B cell (primary cell): Measurements from ENCODE around the gene PI4K2B. TPM values are rescaled to one million over a fixed set of nuclear protein-coding genes. Genes with fewer than 3 reads are reported as not detected.

Experiments used
- ATAC-seq: fragments of 200-7000 bp; cut with Tn5 transposase; one replicate; pipeline ENCODE4 v1.10.0; 2021; ENCODE audit warnings: low read depth, mild to moderate bottlenecking, moderate number of reproducible peaks, moderate library complexity
- CTCF ChIA-PET: fragments of 350-600 bp; sonication (Branson Sonifier 250); formaldehyde crosslinking; loops from one replicate; lab custom pipeline; 2021; ENCODE audit warnings: antibody characterized with exemption, inconsistent platforms; lab: Charles Lee
- POLR2A ChIA-PET: fragments of 350-600 bp; sonication (Branson Sonifier 250); formaldehyde crosslinking; loops from one replicate; lab custom pipeline; 2021; ENCODE audit warnings: antibody characterized with exemption; lab: Charles Lee
- DNase-seq: peaks from one replicate; pipeline ENCODE4 v3.0.0; 2013
- H2AFZ ChIP-seq: 2 replicates; pipeline ENCODE4 v1.6.1; 2012; ENCODE audit warnings: mild to moderate bottlenecking, low read depth, low read length; ENCODE audit not compliant: insufficient read depth, poor library complexity, severe bottlenecking
- H3K27ac ChIP-seq, 2 donors: 1 replicate in 1 of 2; 2 replicates in 1 of 2; pipeline ENCODE4 v1.5.1; 2012 to 2013; ENCODE audit warnings: low read length in 2 of 2, mild to moderate bottlenecking in 2 of 2, moderate library complexity in 1 of 2
- H3K27me3 ChIP-seq, 4 experiments: fragments of 200-600 bp in 1 of 4; sonication (generic) in 1 of 4; replicated peaks in 1 of 4; 1 replicate in 2 of 4; 2 replicates in 2 of 4; pipeline versions ENCODE4 v1.6.1 to v1.7.0; 2013 to 2016; ENCODE audit warnings: low read length in 3 of 4, mild to moderate bottlenecking in 2 of 4, mixed read lengths in 1 of 4, moderate library complexity in 1 of 4; ENCODE audit not compliant: insufficient read depth in 4 of 4, control insufficient read depth in 3 of 4; ENCODE audit errors: control extremely low read depth in 1 of 4
- H3K36me3 ChIP-seq, 2 experiments: replicated peaks in 1 of 2; 1 replicate in 1 of 2; 2 replicates in 1 of 2; pipeline versions ENCODE4 v1.6.1 to v1.7.1; 2013; ENCODE audit warnings: low read length in 1 of 2; ENCODE audit not compliant: insufficient read depth in 2 of 2, control insufficient read depth in 1 of 2; ENCODE audit errors: control extremely low read depth in 1 of 2, extremely low read depth in 1 of 2
- H3K4me1 ChIP-seq, 2 donors: fragments of 200-600 bp in 1 of 2; sonication (generic) in 1 of 2; 1 replicate in 1 of 2; 2 replicates in 1 of 2; pipeline versions ENCODE4 v1.5.1 to v1.6.1; 2013 to 2017; ENCODE audit warnings: low read length in 2 of 2; ENCODE audit not compliant: control insufficient read depth in 2 of 2, insufficient read depth in 2 of 2
- H3K4me2 ChIP-seq: replicated peaks from 2 replicates; pipeline ENCODE3; 2012; ENCODE audit warnings: mild to moderate bottlenecking, low read depth, low read length; ENCODE audit not compliant: poor library complexity, severe bottlenecking
- H3K4me3 ChIP-seq, 5 experiments: fragments of 200-600 bp in 1 of 5; sonication (generic) in 1 of 5; 1 replicate in 3 of 5; 2 replicates in 2 of 5; pipeline versions ENCODE4 v1.5.1 to v1.7.0; 2011 to 2016; ENCODE audit warnings: low read length in 4 of 5, mild to moderate bottlenecking in 4 of 5, low read depth in 2 of 5, control low read depth in 1 of 5, moderate library complexity in 1 of 5; ENCODE audit not compliant: insufficient read depth in 1 of 5; ENCODE audit errors: control extremely low read depth in 1 of 5, extremely low read depth in 1 of 5
- H3K79me2 ChIP-seq: fragments of 200-600 bp; sonication (generic); one replicate; pipeline ENCODE4 v1.6.0; 2016; ENCODE audit warnings: low read length; ENCODE audit not compliant: control insufficient read depth, insufficient read depth
- H3K9ac ChIP-seq: fragments of 200-600 bp; sonication (generic); 2 replicates; pipeline ENCODE4 v1.6.1; 2017; ENCODE audit warnings: mild to moderate bottlenecking, low read length, moderate library complexity
- H3K9me3 ChIP-seq, 3 donors: one replicate each; pipeline versions ENCODE4 v1.6.1 to v1.7.1; 2013; ENCODE audit warnings: low read length in 2 of 3; ENCODE audit not compliant: control insufficient read depth in 2 of 3, insufficient read depth in 1 of 3; ENCODE audit errors: control extremely low read depth in 1 of 3
- H4K20me1 ChIP-seq: 2 replicates; pipeline ENCODE4 v1.6.0; 2012; ENCODE audit warnings: mild to moderate bottlenecking, low read length; ENCODE audit not compliant: insufficient read depth, control insufficient read depth, poor library complexity, severe bottlenecking
- H3K27ac Mint-ChIP-seq: one replicate; pipeline ENCODE4 v1.8.0; 2021; ENCODE audit warnings: mixed read lengths
- H3K27me3 Mint-ChIP-seq: one replicate; pipeline ENCODE4 v1.8.0; 2021; ENCODE audit warnings: mixed read lengths
- H3K4me1 Mint-ChIP-seq: one replicate; pipeline ENCODE4 v1.8.0; 2021; ENCODE audit warnings: mixed read lengths
- H3K4me3 Mint-ChIP-seq: one replicate; pipeline ENCODE4 v1.8.0; 2021; ENCODE audit warnings: mixed read lengths
- H3K9me3 Mint-ChIP-seq: one replicate; pipeline ENCODE4 v1.8.0; 2022; ENCODE audit warnings: mixed read lengths; ENCODE audit not compliant: insufficient read depth
- CTCF ChIP-seq: fragments of 200-600 bp; IDR thresholded peaks from one replicate; pipeline ENCODE4 v1.8.0; 2022; ENCODE audit warnings: antibody characterized with exemption, mild to moderate bottlenecking
- EZH2 ChIP-seq: IDR thresholded peaks from 2 replicates; pipeline ENCODE4 v1.6.1; 2012; ENCODE audit warnings: borderline replicate concordance, low read depth, mild to moderate bottlenecking, moderate library complexity, low read length; ENCODE audit not compliant: insufficient read depth, poor library complexity, severe bottlenecking
- WGBS: methylation state at CpG from one replicate; pipeline ENCODE4 v1.1.5; 2013; ENCODE audit warnings: missing lambda C conversion rate; ENCODE audit not compliant: insufficient coverage; 5-methylcytosine and 5-hydroxymethylcytosine counted together
- intact Hi-C: fragments of 100-400 bp; cut with micrococcal nuclease; formaldehyde crosslinking; loops from one replicate; pipeline ENCODE4 v1.10.0; 2022
- polyA plus RNA-seq: library from polyadenylated mRNA; depleted of rRNA; stranded (reverse); fragments of >200 nt; gene quantifications from 2 replicates; pipeline ENCODE4 v1.2.3, GENCODE V29; 2012
- total RNA-seq, 2 donors: library from RNA; stranded (reverse); fragments of 120-200 nt in 1 of 2; gene quantifications; 1 replicate in 1 of 2; 2 replicates in 1 of 2; pipeline versions ENCODE4 v1.2.3 to v1.2.4, GENCODE V29; 2013 to 2022

PI4K2B gene
- total and polyA plus RNA-seq, 2 donors (not counting 1 experiment from before 2014, with no cell fraction given) = 3.8 to 13.7 TPM

DNA sequence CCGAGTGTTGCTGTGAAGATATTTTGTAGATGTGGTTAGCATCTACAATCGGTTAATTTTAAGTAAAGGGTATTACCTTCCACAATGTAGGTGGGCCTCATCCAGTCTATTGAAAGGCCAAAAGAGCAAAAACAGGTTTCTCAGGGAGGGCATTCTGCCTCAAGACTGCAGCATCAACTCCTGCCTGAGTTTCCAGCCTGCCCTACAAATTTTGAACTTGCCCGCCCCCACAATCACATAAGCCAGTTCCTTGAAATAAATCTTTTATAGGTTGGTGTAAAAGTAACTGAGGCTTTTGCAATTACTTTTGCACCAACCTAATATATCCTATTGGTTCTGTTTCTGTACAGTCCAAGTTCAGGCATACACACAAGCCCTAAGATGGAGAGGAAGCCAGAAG is 22.1 kb upstream of the PI4K2B start:
- no peak overlapping the region for H3K27ac Mint-ChIP-seq
- ChIA-PET POLR2A (no interaction called here), CTCF (no interaction called here)
- DNase-seq (no peak), ATAC-seq (no peak)
- WGBS = no CpG with 5 or more reads among the region's 3 CpGs
- Histone ChIP-seq H3K4me2 (no peak overlapping the region), H2AFZ (no peak overlapping the region), H3K4me1 (no peaks in the 10 kb centered on the region), H3K9ac (no peak overlapping the region), H3K4me3 (no peak overlapping the region), H3K27me3 (no peaks in the 10 kb centered on the region), H3K27ac (no peak overlapping the region), H3K79me2 (no peaks in the 10 kb centered on the region), H3K9me3 (peaks cover 1 to 13% (median 6%) of the 10 kb centered on the region in 3 donors), H3K36me3 (no peaks in the 10 kb centered on the region), H4K20me1 (no peaks in the 10 kb centered on the region)
- H3K4me1 Mint-ChIP-seq = no peaks in the 10 kb centered on the region
- TF ChIP-seq CTCF (no peak), EZH2 (no peak)
- H3K4me3 Mint-ChIP-seq = no peak overlapping the region
- H3K27me3 Mint-ChIP-seq = no peaks in the 10 kb centered on the region
- peaks cover 16% of the 10 kb centered on the region for H3K9me3 Mint-ChIP-seq
- intact Hi-C loops = no loop called here

GRCh38 chr4:25212822-25213221 is 21.0 kb upstream of the PI4K2B start:
- Histone ChIP-seq H3K27ac (no peak overlapping the region), H4K20me1 (no peaks in the 10 kb centered on the region), H3K9ac (no peak overlapping the region), H3K4me1 (no peaks in the 10 kb centered on the region), H3K79me2 (no peaks in the 10 kb centered on the region), H3K36me3 (no peaks in the 10 kb centered on the region), H3K4me3 (no peak overlapping the region), H2AFZ (no peak overlapping the region), H3K9me3 (peaks cover 1 to 17% (median 6%) of the 10 kb centered on the region in 3 donors), H3K27me3 (no peaks in the 10 kb centered on the region), H3K4me2 (no peak overlapping the region)
- DNase-seq (no peak), ATAC-seq (no peak)
- 90% methylated on average over 1 of the region's 1 CpG for WGBS
- Mint-ChIP-seq H3K27me3 (no peaks in the 10 kb centered on the region), H3K4me3 (no peak overlapping the region), H3K9me3 (peaks cover 16% of the 10 kb centered on the region), H3K4me1 (no peaks in the 10 kb centered on the region), H3K27ac (no peak overlapping the region)
- CTCF ChIA-PET = no interaction called here
- intact Hi-C loops = no loop called here
- POLR2A ChIA-PET = no interaction called here
- no peak for TF ChIP-seq EZH2
- no peak for TF ChIP-seq CTCF
